B cell (primary cell): Measurements from ENCODE around the gene TECRL. TPM values are rescaled to one million over a fixed set of nuclear protein-coding genes. Genes with fewer than 3 reads are reported as not detected.

Experiments
- ATAC-seq: fragments of 200-7000 bp; cut with Tn5 transposase; one replicate; pipeline ENCODE4 v1.10.0; 2021; ENCODE audit warnings: low read depth, mild to moderate bottlenecking, moderate number of reproducible peaks, moderate library complexity
- CTCF ChIA-PET: fragments of 350-600 bp; sonication (Branson Sonifier 250); formaldehyde crosslinking; loops from one replicate; lab custom pipeline; 2021; ENCODE audit warnings: antibody characterized with exemption, inconsistent platforms; lab: Charles Lee
- POLR2A ChIA-PET: fragments of 350-600 bp; sonication (Branson Sonifier 250); formaldehyde crosslinking; loops from one replicate; lab custom pipeline; 2021; ENCODE audit warnings: antibody characterized with exemption; lab: Charles Lee
- DNase-seq: peaks from one replicate; pipeline ENCODE4 v3.0.0; 2013
- H2AFZ ChIP-seq: 2 replicates; pipeline ENCODE4 v1.6.1; 2012; ENCODE audit warnings: mild to moderate bottlenecking, low read depth, low read length; ENCODE audit not compliant: insufficient read depth, poor library complexity, severe bottlenecking
- H3K27ac ChIP-seq, 2 donors: 1 replicate in 1 of 2; 2 replicates in 1 of 2; pipeline ENCODE4 v1.5.1; 2012 to 2013; ENCODE audit warnings: low read length in 2 of 2, mild to moderate bottlenecking in 2 of 2, moderate library complexity in 1 of 2
- H3K27me3 ChIP-seq, 4 experiments: fragments of 200-600 bp in 1 of 4; sonication (generic) in 1 of 4; replicated peaks in 1 of 4; 1 replicate in 2 of 4; 2 replicates in 2 of 4; pipeline versions ENCODE4 v1.6.1 to v1.7.0; 2013 to 2016; ENCODE audit warnings: low read length in 3 of 4, mild to moderate bottlenecking in 2 of 4, mixed read lengths in 1 of 4, moderate library complexity in 1 of 4; ENCODE audit not compliant: insufficient read depth in 4 of 4, control insufficient read depth in 3 of 4; ENCODE audit errors: control extremely low read depth in 1 of 4
- H3K36me3 ChIP-seq, 2 experiments: replicated peaks in 1 of 2; 1 replicate in 1 of 2; 2 replicates in 1 of 2; pipeline versions ENCODE4 v1.6.1 to v1.7.1; 2013; ENCODE audit warnings: low read length in 1 of 2; ENCODE audit not compliant: insufficient read depth in 2 of 2, control insufficient read depth in 1 of 2; ENCODE audit errors: control extremely low read depth in 1 of 2, extremely low read depth in 1 of 2
- H3K4me1 ChIP-seq, 2 donors: fragments of 200-600 bp in 1 of 2; sonication (generic) in 1 of 2; 1 replicate in 1 of 2; 2 replicates in 1 of 2; pipeline versions ENCODE4 v1.5.1 to v1.6.1; 2013 to 2017; ENCODE audit warnings: low read length in 2 of 2; ENCODE audit not compliant: control insufficient read depth in 2 of 2, insufficient read depth in 2 of 2
- H3K4me2 ChIP-seq: replicated peaks from 2 replicates; pipeline ENCODE3; 2012; ENCODE audit warnings: mild to moderate bottlenecking, low read depth, low read length; ENCODE audit not compliant: poor library complexity, severe bottlenecking
- H3K4me3 ChIP-seq, 5 experiments: fragments of 200-600 bp in 1 of 5; sonication (generic) in 1 of 5; 1 replicate in 3 of 5; 2 replicates in 2 of 5; pipeline versions ENCODE4 v1.5.1 to v1.7.0; 2011 to 2016; ENCODE audit warnings: low read length in 4 of 5, mild to moderate bottlenecking in 4 of 5, low read depth in 2 of 5, control low read depth in 1 of 5, moderate library complexity in 1 of 5; ENCODE audit not compliant: insufficient read depth in 1 of 5; ENCODE audit errors: control extremely low read depth in 1 of 5, extremely low read depth in 1 of 5
- H3K79me2 ChIP-seq: fragments of 200-600 bp; sonication (generic); one replicate; pipeline ENCODE4 v1.6.0; 2016; ENCODE audit warnings: low read length; ENCODE audit not compliant: control insufficient read depth, insufficient read depth
- H3K9ac ChIP-seq: fragments of 200-600 bp; sonication (generic); 2 replicates; pipeline ENCODE4 v1.6.1; 2017; ENCODE audit warnings: mild to moderate bottlenecking, low read length, moderate library complexity
- H3K9me3 ChIP-seq, 3 donors: one replicate each; pipeline versions ENCODE4 v1.6.1 to v1.7.1; 2013; ENCODE audit warnings: low read length in 2 of 3; ENCODE audit not compliant: control insufficient read depth in 2 of 3, insufficient read depth in 1 of 3; ENCODE audit errors: control extremely low read depth in 1 of 3
- H4K20me1 ChIP-seq: 2 replicates; pipeline ENCODE4 v1.6.0; 2012; ENCODE audit warnings: mild to moderate bottlenecking, low read length; ENCODE audit not compliant: insufficient read depth, control insufficient read depth, poor library complexity, severe bottlenecking
- H3K27ac Mint-ChIP-seq: one replicate; pipeline ENCODE4 v1.8.0; 2021; ENCODE audit warnings: mixed read lengths
- H3K27me3 Mint-ChIP-seq: one replicate; pipeline ENCODE4 v1.8.0; 2021; ENCODE audit warnings: mixed read lengths
- H3K4me1 Mint-ChIP-seq: one replicate; pipeline ENCODE4 v1.8.0; 2021; ENCODE audit warnings: mixed read lengths
- H3K4me3 Mint-ChIP-seq: one replicate; pipeline ENCODE4 v1.8.0; 2021; ENCODE audit warnings: mixed read lengths
- H3K9me3 Mint-ChIP-seq: one replicate; pipeline ENCODE4 v1.8.0; 2022; ENCODE audit warnings: mixed read lengths; ENCODE audit not compliant: insufficient read depth
- EZH2 ChIP-seq: IDR thresholded peaks from 2 replicates; pipeline ENCODE4 v1.6.1; 2012; ENCODE audit warnings: borderline replicate concordance, low read depth, mild to moderate bottlenecking, moderate library complexity, low read length; ENCODE audit not compliant: insufficient read depth, poor library complexity, severe bottlenecking
- WGBS: methylation state at CpG from one replicate; pipeline ENCODE4 v1.1.5; 2013; ENCODE audit warnings: missing lambda C conversion rate; ENCODE audit not compliant: insufficient coverage; 5-methylcytosine and 5-hydroxymethylcytosine counted together
- intact Hi-C: fragments of 100-400 bp; cut with micrococcal nuclease; formaldehyde crosslinking; loops from one replicate; pipeline ENCODE4 v1.10.0; 2022
- polyA plus RNA-seq: library from polyadenylated mRNA; depleted of rRNA; stranded (reverse); fragments of >200 nt; gene quantifications from 2 replicates; pipeline ENCODE4 v1.2.3, GENCODE V29; 2012
- small RNA-seq: library from RNA; depleted of rRNA; stranded (forward); fragments of <200 nt; gene quantifications from one replicate; pipeline ENCODE3, GENCODE V24; 2012; ENCODE audit warnings: low replicate concordance, low read depth; ENCODE audit not compliant: insufficient read length
- total RNA-seq, 2 donors: library from RNA; stranded (reverse); fragments of 120-200 nt in 1 of 2; gene quantifications; 1 replicate in 1 of 2; 2 replicates in 1 of 2; pipeline versions ENCODE4 v1.2.3 to v1.2.4, GENCODE V29; 2013 to 2022
- TF ChIP-seq, protein P1 (sequence below): fragments of 200-600 bp; IDR thresholded peaks from one replicate; pipeline ENCODE4 v1.8.0; 2022; ENCODE audit warnings: antibody characterized with exemption, mild to moderate bottlenecking

Gene TECRL
- total and polyA plus RNA-seq, 2 donors (not counting 1 experiment from before 2014, with no cell fraction given): not detected

DNA sequence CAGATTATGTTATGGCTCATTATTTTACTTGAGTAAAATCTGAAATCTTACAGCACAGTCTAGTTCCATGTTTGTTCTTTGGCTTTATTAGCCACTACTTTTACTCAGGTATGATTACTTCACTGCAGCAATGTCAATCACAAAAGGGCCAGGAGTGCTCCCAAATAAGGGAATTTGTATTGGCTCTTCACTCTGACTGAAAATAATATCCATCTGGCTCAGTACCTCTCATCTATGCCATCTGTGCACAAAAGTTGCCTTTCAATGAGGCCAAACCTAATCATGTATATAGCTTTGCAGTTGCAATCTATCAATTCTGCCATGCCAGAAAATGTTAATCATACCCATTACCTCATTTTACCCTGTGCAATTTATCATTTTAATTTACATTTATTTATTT, 161.1 kb downstream of the TECRL start:
- ATAC-seq (no peak), DNase-seq (no peak)
- Mint-ChIP-seq H3K27ac (no peak overlapping the region), H3K27me3 (no peaks in the 10 kb centered on the region), H3K4me1 (no peaks in the 10 kb centered on the region), H3K4me3 (no peak overlapping the region), H3K9me3 (peaks cover 2% of the 10 kb centered on the region)
- H3K79me2 ChIP-seq: no peaks in the 10 kb centered on the region
- no peaks in the 10 kb centered on the region for H3K36me3 ChIP-seq
- no peak overlapping the region for H3K27ac ChIP-seq
- no peak overlapping the region for H3K4me2 ChIP-seq
- intact Hi-C loops: no loop called here
- TF ChIP-seq EZH2: no peak
- TF ChIP-seq, protein P1, sequence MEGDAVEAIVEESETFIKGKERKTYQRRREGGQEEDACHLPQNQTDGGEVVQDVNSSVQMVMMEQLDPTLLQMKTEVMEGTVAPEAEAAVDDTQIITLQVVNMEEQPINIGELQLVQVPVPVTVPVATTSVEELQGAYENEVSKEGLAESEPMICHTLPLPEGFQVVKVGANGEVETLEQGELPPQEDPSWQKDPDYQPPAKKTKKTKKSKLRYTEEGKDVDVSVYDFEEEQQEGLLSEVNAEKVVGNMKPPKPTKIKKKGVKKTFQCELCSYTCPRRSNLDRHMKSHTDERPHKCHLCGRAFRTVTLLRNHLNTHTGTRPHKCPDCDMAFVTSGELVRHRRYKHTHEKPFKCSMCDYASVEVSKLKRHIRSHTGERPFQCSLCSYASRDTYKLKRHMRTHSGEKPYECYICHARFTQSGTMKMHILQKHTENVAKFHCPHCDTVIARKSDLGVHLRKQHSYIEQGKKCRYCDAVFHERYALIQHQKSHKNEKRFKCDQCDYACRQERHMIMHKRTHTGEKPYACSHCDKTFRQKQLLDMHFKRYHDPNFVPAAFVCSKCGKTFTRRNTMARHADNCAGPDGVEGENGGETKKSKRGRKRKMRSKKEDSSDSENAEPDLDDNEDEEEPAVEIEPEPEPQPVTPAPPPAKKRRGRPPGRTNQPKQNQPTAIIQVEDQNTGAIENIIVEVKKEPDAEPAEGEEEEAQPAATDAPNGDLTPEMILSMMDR: no peak
- H3K4me1 ChIP-seq: no peaks in the 10 kb centered on the region
- no peak overlapping the region for H2AFZ ChIP-seq
- no peaks in the 10 kb centered on the region for H3K9me3 ChIP-seq
- no peak overlapping the region for H3K9ac ChIP-seq
- ChIA-PET CTCF (no interaction called here), POLR2A (no interaction called here)
- H4K20me1 ChIP-seq: no peaks in the 10 kb centered on the region
- H3K4me3 ChIP-seq: no peak overlapping the region
- no peaks in the 10 kb centered on the region for H3K27me3 ChIP-seq

DNA sequence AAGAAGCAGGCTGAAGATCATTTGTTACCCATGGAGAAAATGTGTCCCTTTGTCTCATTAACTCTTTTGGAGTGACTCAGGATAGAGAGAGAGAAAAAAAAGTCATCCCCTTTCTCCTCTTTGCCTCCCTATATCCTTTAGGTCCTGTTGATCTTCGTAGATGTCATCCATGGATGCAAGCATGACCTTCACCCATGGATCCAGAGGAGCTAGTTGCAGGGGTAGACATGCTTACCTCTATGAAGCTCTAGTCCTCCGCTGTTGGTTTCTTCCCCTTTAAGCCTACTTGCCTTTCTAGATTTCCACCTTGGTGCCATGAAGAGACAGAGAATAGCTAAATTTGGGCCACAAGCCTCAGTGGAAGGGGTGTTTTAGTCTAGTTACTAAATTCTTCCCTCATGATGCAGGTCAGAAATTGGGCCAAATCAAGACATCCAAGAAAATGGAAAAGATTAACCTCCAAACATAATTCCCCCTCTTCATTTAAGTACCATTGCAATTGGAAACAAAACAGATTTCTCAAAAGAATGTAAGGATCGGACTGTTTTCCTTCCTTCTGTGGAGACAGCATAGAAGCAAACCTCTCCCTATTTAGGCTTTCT, 178.4 kb downstream of the TECRL start:
- DNase-seq (no peak), ATAC-seq (no peak)
- intact Hi-C loops: no loop called here
- Mint-ChIP-seq H3K9me3 (peaks cover 7% of the 10 kb centered on the region), H3K4me3 (no peak overlapping the region), H3K27me3 (no peaks in the 10 kb centered on the region), H3K27ac (no peak overlapping the region), H3K4me1 (no peaks in the 10 kb centered on the region)
- POLR2A ChIA-PET: no interaction called here
- H3K4me1 ChIP-seq: no peaks in the 10 kb centered on the region
- H3K4me2 ChIP-seq: no peak overlapping the region
- TF ChIP-seq, protein P1: no peak
- no peak for TF ChIP-seq EZH2
- H3K79me2 ChIP-seq: no peaks in the 10 kb centered on the region
- no peaks in the 10 kb centered on the region for H4K20me1 ChIP-seq
- no peaks in the 10 kb centered on the region for H3K36me3 ChIP-seq
- no peaks in the 10 kb centered on the region for H3K27me3 ChIP-seq
- no peak overlapping the region for H3K9ac ChIP-seq
- no peak overlapping the region for H3K4me3 ChIP-seq
- 100% methylated on average over 1 of the region's 3 CpGs for WGBS
- H3K27ac ChIP-seq: no peak overlapping the region
- H2AFZ ChIP-seq: no peak overlapping the region
- peaks cover 0 to 36% (median 5%) of the 10 kb centered on the region in 3 donors for H3K9me3 ChIP-seq
- CTCF ChIA-PET: no interaction called here

Small RNAs within 50 kb of the gene (small RNA-seq; reads per million reads assigned to genes)
- not detected for gene RNU6-191P
